Activated T-cell treated with anti-CD3 and anti-CD28 coated beads for 4 hours (primary cell): ENCODE measurements around the gene CELF1.
"Not testable (repeated sequence)": the region's sequence is repeated elsewhere in the genome, so short reads cannot be mapped to it uniquely, and the experiment has no call there.

Experiments used
- DNase-seq: peaks from one replicate; pipeline ENCODE4 v3.0.0-alpha.2; 2020

Gene CELF1

DNA sequence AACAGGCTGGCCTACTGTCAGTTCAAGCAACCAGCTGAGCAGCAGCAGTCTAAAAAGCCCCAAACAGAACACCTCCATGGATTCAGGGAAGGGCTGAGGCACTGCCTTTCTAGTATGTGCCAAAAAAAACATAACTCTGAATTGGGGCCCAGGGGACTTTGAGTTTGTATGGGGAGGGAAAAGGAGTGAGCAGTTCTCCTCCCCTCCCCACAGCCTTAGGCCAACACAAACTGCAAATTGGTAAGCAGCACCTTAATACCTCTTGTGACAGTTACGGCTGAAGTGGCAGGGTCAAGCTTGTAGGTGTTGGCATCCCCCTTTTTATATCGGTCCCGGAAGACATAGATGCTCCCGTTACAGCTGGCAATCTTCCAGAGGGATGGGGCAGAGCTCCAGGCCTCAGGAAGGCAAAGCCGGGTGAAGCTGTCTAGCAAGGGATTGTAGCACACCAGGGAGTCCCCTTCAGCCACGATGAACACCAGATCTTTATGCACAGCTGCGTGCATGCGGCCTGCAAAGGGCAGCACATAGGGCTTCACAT is 19.9 kb upstream of the CELF1 start:
- no peak for DNase-seq

DNA sequence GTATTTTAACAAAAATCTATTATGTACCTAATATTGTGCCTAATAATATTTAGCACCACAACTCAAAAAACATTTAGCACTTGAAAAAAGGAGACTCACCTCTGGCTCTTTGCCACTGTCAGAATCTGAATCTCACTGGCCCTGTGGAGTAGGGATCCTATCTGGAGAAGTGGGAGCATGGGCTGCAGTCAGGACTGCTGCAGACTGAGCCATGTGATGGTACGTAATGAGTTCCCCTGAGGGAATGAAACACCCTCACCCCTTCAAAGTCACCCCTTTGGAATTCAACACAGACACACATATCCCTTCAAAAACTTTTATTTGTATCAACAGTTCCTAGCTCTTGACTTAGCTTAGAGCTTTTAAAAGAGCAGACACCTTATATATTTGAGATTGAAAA is 19.0 kb upstream of the CELF1 start:
- DNase-seq: no peak

DNA sequence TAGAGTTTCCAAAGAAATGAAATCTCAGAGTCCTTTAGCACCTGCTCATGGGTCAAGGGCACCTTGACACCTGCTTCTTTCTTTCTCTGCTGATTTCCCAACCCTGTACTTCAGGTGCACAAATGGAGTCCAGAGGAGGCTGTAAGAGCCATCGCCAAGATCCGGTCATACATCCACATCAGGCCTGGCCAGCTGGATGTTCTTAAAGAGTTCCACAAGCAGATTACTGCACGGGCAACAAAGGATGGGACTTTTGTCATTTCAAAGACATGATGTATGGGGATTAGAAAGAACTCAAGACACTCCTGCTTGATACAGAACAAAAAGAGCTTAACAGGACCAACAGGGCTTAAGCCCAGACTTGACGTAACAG is 18.4 kb upstream of the CELF1 start:
- no peak for DNase-seq

DNA sequence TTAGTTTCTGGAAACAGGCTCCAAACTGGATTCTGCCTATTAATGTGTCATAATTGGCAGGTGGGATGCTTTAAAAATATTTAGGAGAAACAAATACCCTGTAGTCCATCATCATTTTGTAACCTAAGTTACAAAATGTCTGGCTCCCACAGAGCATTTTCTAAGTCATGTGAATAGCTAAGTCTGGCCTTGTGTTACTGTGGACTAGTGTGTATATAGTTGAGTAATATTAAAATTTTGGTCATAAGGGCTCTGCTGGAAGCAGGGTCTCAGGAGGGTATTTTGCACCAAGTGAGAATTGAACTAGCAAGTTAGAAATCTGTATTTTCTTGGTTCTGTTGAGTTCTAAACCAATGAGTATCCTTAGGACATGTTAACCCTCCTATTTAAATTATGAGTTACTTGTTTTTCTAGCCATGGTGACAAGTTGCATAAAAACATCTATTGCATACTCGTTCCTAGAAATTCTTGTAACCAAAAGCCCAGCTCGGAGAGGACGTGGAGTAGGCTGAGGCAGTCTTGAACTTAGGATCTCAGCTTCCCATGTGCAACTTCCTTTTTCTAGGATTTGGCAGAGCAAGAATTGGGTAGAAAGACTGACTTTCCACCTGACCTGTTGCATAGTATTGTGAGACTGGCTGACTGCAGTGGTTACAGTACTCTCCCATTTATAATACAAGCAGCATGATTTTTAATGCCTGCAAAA is 17.9 kb upstream of the CELF1 start:
- no peak for DNase-seq

DNA sequence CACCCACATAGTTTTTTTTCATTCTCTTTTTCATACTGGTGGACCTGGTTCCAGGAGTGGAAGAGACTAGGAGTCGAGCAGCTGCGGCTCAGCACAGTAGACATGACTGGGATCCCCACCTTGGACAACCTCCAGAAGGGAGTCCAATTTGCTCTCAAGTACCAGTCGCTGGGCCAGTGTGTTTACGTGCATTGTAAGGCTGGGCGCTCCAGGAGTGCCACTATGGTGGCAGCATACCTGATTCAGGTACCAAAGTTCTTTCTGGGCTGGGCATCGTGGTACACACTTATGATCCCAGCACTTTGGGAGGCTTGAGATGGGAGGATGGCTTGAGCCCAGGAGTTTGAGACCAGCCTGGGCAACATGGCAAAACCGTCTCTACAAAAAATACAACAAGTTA is 16.7 kb upstream of the CELF1 start:
- no peak for DNase-seq

DNA sequence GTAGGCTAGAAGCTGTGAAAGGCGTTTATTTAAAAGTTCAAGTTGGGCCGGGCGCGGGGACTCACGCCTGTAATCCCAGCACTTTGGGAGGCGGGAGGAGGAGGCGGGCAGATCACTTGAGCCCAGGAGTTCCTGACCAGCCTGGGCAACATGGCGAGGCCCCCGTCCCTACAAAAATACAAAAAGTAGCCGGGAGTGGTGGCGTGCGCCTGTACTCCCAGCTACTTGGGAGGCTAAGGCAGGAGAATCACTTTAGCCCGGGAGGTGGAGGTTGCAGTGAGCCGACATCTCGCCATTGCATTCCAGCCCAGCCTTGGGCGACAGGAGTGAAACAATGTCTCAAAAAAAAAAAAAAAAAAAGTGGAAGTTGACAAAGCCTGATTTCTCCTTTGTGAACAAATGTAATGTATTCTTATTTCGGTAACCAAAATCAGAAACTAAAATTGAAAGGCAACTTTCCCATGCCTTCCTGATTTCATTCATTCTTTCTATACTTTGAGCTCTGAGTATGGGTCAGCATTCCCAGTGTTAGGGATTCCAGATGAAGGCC is 13.3 kb upstream of the CELF1 start:
- no peak for DNase-seq

DNA sequence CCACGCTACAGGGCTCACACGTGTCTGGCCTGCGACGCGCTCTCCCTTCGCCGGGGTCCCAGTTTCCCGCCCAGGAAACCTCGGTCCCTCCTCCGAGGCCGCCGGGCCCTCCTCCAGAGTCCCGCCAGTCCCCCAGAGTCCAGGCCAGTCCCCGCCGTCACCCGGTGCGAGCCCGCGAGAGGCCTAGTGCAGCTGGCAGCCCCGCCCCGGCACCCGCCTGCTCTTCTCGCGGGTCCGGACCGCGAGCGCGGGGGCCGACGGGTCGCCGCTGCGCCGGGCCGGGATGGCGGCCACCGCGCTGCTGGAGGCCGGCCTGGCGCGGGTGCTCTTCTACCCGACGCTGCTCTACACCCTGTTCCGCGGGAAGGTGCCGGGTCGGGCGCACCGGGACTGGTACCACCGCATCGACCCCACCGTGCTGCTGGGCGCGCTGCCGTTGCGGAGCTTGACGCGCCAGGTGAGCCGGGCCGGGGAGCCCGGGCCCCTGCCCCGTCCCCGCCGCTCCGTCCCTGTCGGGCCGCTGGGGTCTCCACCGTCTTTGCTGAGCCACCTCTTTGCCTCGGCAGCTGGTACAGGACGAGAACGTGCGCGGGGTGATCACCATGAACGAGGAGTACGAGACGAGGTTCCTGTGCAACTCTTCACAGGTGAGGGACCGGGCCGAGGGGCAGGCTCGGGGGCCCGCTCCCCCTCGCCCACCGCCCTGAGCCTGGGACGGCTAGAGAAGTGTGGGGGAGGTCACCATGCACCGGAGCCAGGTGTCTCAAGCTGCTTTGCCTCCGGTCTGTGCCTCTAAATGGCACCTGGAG is 12.6 kb upstream of the CELF1 start, which contains the start of gene PTPMT1:
PTPMT1 (plus strand) TSS at position 260 of the 809 bp plus-strand sequence; CDS start at position 284, 24 bp downstream.
- peak; percentile 40 for DNase-seq

DNA sequence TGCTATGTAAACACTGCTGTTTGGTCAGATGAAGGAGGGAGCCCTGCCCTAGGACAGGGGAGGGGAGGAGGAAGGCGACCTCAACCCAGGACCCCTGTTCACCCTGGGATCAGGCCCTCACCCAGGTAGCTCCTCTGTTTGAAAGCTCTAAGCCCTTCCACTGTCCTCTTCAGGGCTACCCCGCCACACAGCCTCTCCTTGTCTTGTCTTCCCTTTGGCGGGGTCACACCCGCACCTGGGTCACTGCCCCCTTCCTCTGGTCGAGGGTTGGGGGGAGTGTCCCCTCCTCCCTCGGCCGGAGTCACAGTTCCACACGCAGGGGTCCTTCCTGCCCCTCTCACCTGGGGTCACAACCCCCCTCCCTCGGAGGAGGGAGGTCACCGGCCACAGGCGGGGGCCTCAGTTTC is 12.0 kb upstream of the CELF1 start:
- DNase-seq: no peak

DNA sequence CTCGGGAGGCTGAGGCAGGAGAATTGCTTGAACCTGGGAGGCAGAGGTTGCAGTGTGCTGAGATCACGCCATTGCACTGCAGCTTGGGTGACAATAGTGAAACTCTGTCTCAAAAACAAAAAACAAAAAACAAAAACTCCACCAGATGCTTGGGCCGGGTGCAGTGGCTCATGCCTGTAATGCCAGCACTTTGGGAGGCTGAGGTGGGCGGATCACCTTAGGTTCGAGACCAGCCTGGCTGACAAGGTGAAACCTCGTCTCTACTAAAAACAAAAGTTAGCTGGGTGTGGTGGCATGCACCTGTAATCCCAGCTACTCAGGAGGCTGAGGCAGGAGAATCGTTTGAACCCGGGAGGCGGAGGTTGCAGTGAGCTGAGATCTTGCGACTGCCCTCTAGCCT is 11.4 kb upstream of the CELF1 start:
- not testable (repeated sequence) for DNase-seq

DNA sequence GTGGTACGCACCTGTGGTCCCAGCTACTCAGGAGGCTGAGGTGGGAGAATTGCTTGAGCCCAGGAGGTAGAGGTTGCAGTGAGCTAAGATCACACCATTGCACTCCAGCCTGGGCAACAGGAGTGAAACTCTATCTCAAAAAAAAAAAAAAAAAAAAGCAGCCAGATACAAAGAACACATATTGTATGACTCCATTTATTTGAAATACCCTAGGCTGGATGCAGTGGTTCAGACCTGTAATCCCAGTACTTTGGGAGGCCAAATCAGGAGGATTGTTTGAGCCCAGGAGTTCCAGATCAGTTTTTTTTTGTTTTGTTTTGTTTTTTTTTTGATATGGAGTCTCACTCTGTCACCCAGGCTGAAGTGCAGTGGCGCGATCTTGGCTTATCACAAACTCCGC is 9.5 kb upstream of the CELF1 start:
- not testable (repeated sequence) for DNase-seq

DNA sequence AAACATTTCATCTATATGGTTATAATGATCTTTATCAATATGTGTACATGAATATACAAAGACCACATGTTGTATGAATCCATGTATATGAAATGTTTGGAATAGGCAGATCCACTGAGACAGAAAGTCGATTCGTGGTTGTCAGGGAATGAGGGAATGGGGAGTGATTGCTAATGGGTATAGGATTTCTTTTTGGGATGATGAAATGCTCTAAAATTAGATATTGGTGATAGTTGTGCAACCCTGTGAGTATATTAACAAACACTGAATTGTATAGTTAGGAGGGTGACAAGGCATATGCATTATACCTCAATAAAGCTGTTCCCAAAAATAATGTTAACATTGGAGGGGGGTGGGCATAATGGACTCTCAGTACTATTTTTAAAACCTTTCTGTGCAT is 7.5 kb upstream of the CELF1 start:
- DNase-seq: no peak

DNA sequence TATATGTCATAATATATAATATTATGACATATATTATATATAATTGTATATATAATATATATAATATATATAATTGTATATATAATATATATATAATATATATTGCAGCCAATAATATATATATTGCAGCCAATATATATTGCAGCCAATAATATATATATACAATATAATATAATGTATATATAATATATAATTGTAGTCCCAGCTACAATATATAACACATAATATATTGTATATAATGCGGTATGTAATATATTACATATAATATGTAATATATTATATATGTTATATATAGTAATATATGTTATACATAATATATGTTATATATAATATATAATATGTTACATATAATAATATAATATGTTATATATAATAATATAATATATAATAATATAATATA is 5.8 kb upstream of the CELF1 start:
- DNase-seq: no peak

DNA sequence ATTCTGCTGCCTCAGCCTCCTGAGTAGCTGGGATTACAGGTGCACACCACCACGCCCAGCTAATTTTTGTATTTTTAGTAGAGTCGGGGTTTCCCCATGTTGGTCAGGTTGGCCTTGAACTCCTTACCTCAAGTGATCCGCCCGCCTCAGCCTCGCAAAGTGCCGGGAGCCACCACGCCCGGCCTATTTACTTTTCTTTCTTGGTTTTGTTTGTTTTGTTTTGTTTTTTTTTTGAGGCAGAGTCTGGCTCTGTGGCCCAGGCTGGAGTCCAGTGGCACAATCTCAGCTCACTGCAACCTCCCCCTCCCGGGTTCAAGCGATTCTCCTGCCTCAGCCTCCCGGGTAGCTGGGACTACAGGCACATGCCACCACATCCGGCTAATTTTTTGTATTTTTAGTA is 4.1 kb upstream of the CELF1 start:
- DNase-seq: not testable (repeated sequence)

DNA sequence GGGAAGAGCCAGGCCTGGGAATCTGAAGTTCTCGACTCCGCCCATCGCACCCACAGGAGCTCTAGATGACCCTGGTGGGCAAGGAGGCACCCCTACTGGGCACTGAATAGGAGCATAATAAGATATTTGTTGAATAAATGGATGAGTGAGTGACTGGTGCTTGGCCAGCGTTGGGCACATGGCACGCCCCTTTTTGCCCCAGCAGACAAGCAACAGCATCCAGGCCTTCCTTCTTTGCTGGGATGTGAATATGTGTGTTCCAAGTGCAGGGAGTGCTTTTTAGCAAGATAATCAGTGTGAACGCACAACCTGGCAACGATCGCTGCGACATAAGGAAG is 443 bp upstream of the CELF1 start:
- DNase-seq: no peak

DNA sequence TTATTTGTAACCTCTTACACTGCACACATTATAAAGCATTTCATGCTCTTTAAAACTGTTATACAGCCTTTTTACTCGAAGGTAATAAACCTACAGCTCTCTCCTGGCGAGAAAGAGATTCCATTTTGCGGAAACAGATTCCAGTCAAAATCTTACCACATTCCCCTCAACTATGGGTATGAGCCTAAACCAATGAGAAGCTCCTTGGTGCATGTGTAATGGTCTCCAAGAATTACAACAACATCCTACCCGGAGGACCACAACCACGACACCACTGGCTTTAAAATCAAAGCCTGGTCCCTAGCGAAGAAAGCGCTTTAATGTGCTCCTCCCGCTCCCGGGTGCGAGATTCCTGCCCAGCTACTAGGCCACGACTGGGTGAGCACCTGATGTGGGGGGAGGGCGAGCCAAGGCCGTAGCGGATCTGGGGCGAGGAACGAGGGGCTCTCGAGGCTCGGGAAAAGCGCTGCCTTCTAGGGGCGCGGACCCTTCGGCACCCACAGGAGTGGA is 821 bp downstream of the CELF1 start:
- DNase-seq: no peak

DNA sequence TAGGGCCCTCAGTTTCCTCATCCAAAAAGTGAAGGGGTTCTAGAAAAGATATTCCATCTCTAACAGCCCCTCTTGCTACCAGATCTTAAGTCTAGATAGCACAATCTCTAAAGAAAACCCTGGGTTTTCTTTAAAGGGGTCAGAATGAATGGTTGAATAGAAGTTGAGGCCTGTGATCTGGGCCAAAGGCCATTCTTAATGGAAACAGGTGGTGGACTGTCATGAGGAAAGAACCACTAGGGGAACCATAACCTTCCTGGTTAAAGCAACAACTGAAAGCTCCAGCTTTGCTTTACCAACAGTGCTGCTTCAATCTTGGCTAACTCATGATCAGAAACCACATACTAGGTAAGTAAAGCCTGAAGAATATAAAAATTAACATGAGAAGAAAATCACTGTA is 1.8 kb downstream of the CELF1 start:
- DNase-seq: no peak

DNA sequence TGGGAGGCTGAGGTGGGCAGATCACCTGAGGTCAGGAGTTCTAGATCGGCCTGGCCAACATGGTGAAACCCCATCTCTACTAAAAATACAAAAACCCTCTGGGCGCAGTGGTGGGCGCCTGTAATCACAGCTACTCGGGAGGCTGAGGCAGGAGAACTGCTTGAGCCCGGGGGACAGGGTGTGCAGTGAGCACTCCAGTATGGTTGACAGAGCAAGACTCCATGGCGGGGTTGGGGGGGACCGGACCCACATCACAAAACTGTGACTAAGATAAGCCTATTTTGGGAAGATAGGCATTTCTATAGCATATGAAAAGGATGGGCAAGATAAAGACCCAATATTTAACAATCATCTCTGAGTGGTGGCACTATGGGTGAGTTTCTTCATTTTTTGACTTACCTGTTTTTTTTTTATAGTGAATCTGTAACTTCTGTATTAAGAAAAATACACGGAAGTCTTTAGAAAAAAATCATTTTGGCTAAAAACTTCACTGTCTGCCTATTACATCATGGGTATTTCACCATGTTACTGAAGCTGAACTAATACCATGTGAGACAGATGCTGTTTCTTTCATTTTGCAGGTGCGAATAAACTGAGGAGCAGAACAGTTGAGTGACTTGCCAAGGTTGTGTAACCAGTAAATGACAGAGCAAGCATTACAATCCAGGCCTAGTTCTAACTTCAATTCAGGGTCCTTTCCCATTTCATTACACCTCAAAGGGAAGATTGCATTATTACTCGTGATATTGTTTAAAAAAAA is 2.5 kb downstream of the CELF1 start:
- no peak for DNase-seq

DNA sequence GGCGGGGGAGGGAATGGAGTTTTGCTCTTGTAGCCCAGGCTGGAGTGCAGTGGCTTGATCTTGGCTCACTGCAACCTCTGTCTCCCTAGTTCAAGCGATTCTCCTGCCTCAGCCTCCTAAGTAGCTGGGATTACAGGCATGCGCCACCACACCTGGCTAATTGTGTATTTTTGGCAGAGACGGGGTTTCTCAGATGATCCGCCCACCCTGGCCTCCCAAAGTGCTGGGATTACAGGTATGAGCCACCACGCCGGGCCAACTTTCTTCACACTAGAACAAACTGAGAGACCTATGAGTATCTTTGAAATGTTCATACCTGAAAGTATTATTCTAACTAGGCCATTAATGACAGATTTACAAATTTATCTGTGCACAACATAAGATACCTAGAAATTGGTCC is 6.7 kb downstream of the CELF1 start:
- not testable (repeated sequence) for DNase-seq

DNA sequence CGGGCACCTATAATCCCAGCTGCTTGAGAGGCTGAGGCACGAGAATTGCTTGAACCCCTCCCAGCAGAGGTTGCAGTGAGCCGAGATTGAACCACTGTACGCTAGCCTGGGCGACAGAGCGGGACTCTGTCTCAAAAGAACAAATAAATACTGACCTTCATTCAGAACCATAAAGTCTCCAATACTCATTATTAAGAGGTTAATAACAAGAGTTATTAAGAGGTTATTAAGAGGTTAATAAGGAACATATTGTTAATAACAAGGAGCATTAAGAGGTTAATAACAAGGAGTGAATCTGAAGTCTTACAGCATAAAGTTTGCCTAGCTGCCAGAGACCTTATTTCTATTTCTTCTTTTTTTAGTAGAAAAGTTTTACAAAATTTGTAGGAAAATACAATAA is 7.6 kb downstream of the CELF1 start:
- no peak for DNase-seq

DNA sequence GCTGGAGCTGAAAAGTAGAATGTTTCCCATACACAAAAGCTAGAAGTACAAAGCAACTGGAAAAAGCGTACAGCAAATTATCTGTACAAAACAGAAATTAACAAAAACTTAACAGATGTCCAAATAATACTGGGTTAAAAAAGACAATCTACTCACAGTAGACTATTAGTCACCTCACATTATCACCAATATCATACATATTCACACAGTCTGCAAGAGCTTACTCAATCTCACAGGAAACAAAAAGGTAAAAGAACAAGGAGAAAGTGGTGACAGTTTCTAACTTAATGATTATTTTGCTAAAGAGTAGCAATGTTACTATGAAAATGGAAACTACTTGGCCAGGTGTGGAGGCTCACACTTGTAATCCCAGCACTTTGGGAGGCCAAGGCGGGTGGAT is 11.9 kb downstream of the CELF1 start:
- DNase-seq: no peak

DNA sequence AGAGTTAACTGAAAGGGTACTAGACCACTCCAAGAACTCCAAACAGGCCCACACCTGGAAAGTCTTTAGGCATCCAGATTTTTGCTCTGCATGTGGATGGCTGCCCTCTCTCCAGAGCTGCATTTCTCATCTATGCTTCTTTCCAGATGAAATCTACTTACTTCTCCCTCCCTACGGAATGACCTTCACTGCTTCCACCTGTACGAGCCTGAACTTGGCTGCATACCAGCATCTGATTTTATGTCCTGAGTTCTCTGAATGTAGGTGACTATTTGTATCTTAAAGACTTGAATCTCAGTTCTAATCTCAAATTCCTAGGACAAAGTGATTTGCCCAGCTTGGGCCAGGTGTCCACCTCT is 13.3 kb downstream of the CELF1 start:
- DNase-seq: no peak

DNA sequence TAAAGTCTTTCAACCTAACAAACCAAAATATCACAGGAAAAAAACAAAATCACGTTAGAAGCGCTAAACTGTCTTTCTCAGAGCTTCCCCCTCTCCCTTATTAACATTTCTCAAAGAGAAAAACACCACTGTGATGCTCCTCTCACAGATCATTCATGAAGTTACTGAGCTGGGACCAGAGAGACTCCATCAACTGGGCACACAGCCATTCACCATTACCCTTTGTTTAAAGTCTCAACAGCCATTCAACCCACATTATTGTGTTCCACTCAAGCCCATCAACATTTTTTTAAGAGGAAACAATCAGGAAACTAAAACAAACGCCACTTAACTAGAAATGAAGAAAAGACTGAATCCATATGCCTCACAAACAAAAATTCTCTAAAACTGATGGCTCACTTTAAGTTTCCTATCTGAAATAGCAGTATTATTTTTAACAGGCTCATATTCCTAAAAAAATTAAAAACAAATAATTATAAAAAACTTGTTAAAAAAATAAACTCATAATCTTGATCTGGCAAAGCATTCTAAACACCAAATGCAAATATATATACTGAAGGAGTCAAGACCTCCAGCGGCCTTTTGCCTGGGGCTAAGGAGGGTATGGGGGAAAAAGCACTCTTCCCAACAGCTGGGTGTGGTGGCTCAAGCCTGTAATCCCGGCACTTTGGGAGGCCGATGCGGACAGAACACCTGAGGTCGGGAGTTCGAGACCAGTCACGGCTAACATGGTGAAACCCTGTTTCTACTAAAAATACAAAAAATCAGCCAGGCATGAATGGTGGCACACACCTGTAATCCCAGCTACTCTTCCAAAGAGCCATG is 14.0 kb downstream of the CELF1 start:
- DNase-seq: no peak
